Cardiac fibroblast (primary cell): ENCODE data around the gene LUZP2.

Source experiments
- DNase-seq, 2 donors: peaks; one replicate each; pipeline versions ENCODE4 v3.0.0 to v3.0.0-alpha.2; 2010; ENCODE audit warnings: low read depth in 2 of 2
- H3K4me3 ChIP-seq, 2 donors: replicated peaks in 1 of 2; 1 replicate in 1 of 2; 2 replicates in 1 of 2; pipeline ENCODE4 v1.5.1; 2011; ENCODE audit warnings: low read depth in 2 of 2, low read length in 2 of 2, mild to moderate bottlenecking in 2 of 2, moderate library complexity in 1 of 2
- CTCF ChIP-seq: IDR thresholded peaks from one replicate; pipeline ENCODE4 v1.5.1; 2011; ENCODE audit warnings: low read depth, mild to moderate bottlenecking, low read length, inconsistent platforms

LUZP2 gene

GRCh38 chr11:24709928-24710565 lies 213.2 kb downstream of the LUZP2 start:
- H3K4me3 ChIP-seq: no peak overlapping the region
- no peak for DNase-seq
- no peak for TF ChIP-seq CTCF

- DNase-seq: no peak
- TF ChIP-seq CTCF: no peak
- H3K4me3 ChIP-seq: no peak overlapping the region
Observed at GRCh38 chr11:24714601-24715000, 217.7 kb downstream of the LUZP2 start.

GRCh38 chr11:24716403-24716802 lies 219.6 kb downstream of the LUZP2 start:
- no peak for TF ChIP-seq CTCF

GRCh38 chr11:24723231-24723630 lies 226.4 kb downstream of the LUZP2 start:
- no peak for TF ChIP-seq CTCF
- no peak overlapping the region for H3K4me3 ChIP-seq
- no peak for DNase-seq

More at GRCh38 chr11:24716403-24716802, 219.6 kb downstream of the LUZP2 start:
- no peak overlapping the region for H3K4me3 ChIP-seq
- no peak for DNase-seq

- no peak for TF ChIP-seq CTCF
- no peak overlapping the region for H3K4me3 ChIP-seq
- no peak for DNase-seq
Observed at GRCh38 chr11:24731554-24731953, 234.7 kb downstream of the LUZP2 start.

GRCh38 chr11:24734742-24735237 lies 237.9 kb downstream of the LUZP2 start:
- no peak overlapping the region for H3K4me3 ChIP-seq
- no peak for DNase-seq
- TF ChIP-seq CTCF: no peak

GRCh38 chr11:24738972-24739371 lies 242.1 kb downstream of the LUZP2 start:
- DNase-seq: no peak
- TF ChIP-seq CTCF: no peak
- no peak overlapping the region for H3K4me3 ChIP-seq
